ENCODE data around the gene PPP2R2C. TPM values are rescaled to one million over a fixed set of nuclear protein-coding genes. Genes with fewer than 3 reads are reported as not detected.

The PPP2R2C gene
- total RNA-seq, 1 experiment from 2014 or later, result 26.7 TPM

DNA sequence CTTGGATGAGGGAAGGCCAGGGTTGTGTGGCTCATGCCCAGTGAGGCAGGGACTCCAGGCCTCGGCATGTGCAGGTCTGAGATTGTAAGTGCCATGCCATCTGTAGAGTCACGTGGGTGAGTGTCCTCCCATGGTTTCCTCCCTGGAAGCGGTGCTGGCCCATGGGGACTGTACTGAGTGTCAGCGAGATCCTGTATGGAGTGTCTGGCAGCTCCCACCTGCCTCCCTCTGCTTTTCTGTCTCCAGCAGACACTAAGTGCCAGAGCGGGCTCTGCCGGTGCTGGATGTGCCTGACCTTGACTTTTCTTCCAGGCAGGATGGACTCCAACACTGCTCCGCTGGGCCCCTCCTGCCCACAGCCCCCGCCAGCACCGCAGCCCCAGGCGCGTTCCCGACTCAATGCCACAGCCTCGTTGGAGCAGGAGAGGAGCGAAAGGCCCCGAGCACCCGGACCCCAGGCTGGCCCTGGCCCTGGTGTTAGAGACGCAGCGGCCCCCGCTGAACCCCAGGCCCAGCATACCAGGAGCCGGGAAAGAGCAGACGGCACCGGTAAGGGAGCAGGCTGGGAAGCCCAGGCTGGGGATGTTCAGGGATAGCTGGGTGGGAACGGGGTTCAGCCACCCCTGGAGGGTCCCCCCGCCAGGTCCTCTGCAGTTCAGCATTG lies 195.1 kb downstream of the PPP2R2C start:
- ChIA-PET CTCF (no interaction called here), POLR2A (no interaction called here)
- H3K9me3 ChIP-seq (ENCODE audit: control insufficient read depth, insufficient read depth, low read depth, low read length), result no peaks in the 10 kb centered on the region
- H3K36me3 ChIP-seq (ENCODE audit: control insufficient read depth, insufficient read depth, low read length), result no peaks in the 10 kb centered on the region
- H3K4me3 ChIP-seq (ENCODE audit: low read depth in 2 of 2, low read length in 2 of 2), result no peak overlapping the region
- TF ChIP-seq POLR2AphosphoS5 (IDR thresholded peaks at IDR 0.05; ENCODE audit: low read depth, low read length) (no peak), SIN3A (IDR thresholded peaks at IDR 0.05; ENCODE audit: borderline replicate concordance, insufficient read depth, low read depth, low read length) (no peak), TCF7L2 (IDR thresholded peaks at IDR 0.05; ENCODE audit: low read depth, low read length) (no peak)
- TF ChIP-seq, protein P1, sequence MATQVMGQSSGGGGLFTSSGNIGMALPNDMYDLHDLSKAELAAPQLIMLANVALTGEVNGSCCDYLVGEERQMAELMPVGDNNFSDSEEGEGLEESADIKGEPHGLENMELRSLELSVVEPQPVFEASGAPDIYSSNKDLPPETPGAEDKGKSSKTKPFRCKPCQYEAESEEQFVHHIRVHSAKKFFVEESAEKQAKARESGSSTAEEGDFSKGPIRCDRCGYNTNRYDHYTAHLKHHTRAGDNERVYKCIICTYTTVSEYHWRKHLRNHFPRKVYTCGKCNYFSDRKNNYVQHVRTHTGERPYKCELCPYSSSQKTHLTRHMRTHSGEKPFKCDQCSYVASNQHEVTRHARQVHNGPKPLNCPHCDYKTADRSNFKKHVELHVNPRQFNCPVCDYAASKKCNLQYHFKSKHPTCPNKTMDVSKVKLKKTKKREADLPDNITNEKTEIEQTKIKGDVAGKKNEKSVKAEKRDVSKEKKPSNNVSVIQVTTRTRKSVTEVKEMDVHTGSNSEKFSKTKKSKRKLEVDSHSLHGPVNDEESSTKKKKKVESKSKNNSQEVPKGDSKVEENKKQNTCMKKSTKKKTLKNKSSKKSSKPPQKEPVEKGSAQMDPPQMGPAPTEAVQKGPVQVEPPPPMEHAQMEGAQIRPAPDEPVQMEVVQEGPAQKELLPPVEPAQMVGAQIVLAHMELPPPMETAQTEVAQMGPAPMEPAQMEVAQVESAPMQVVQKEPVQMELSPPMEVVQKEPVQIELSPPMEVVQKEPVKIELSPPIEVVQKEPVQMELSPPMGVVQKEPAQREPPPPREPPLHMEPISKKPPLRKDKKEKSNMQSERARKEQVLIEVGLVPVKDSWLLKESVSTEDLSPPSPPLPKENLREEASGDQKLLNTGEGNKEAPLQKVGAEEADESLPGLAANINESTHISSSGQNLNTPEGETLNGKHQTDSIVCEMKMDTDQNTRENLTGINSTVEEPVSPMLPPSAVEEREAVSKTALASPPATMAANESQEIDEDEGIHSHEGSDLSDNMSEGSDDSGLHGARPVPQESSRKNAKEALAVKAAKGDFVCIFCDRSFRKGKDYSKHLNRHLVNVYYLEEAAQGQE (IDR thresholded peaks at IDR 0.05; ENCODE audit: insufficient read depth in 1 of 2, low read depth in 2 of 2, low read length in 1 of 2), result no peak
- TF ChIP-seq, protein P2, sequence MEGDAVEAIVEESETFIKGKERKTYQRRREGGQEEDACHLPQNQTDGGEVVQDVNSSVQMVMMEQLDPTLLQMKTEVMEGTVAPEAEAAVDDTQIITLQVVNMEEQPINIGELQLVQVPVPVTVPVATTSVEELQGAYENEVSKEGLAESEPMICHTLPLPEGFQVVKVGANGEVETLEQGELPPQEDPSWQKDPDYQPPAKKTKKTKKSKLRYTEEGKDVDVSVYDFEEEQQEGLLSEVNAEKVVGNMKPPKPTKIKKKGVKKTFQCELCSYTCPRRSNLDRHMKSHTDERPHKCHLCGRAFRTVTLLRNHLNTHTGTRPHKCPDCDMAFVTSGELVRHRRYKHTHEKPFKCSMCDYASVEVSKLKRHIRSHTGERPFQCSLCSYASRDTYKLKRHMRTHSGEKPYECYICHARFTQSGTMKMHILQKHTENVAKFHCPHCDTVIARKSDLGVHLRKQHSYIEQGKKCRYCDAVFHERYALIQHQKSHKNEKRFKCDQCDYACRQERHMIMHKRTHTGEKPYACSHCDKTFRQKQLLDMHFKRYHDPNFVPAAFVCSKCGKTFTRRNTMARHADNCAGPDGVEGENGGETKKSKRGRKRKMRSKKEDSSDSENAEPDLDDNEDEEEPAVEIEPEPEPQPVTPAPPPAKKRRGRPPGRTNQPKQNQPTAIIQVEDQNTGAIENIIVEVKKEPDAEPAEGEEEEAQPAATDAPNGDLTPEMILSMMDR (IDR thresholded peaks at IDR 0.05), result no peak
- no TSS peak for BruUV-seq (replicated peaks)
- H3K4me1 ChIP-seq (ENCODE audit: control insufficient read depth, insufficient read depth, low read length), result peaks cover 24% of the 10 kb centered on the region
- DNase-seq (ENCODE audit: low read depth, low spot score) (no peak), ATAC-seq (no peak)
- H3K27ac ChIP-seq (ENCODE audit: low read length), result no peak overlapping the region
- intact Hi-C loops (cut with micrococcal nuclease; ENCODE audit: unreplicated experiment), result no loop called here
- no peaks in the 10 kb centered on the region for H3K27me3 ChIP-seq (ENCODE audit: control insufficient read depth, insufficient read depth, low read length)
- in situ Hi-C loops (cut with HindIII; ENCODE audit: low pct_unique_long_range_greater_than_20kb, low sequenced_read_pairs), result no loop called here

DNA sequence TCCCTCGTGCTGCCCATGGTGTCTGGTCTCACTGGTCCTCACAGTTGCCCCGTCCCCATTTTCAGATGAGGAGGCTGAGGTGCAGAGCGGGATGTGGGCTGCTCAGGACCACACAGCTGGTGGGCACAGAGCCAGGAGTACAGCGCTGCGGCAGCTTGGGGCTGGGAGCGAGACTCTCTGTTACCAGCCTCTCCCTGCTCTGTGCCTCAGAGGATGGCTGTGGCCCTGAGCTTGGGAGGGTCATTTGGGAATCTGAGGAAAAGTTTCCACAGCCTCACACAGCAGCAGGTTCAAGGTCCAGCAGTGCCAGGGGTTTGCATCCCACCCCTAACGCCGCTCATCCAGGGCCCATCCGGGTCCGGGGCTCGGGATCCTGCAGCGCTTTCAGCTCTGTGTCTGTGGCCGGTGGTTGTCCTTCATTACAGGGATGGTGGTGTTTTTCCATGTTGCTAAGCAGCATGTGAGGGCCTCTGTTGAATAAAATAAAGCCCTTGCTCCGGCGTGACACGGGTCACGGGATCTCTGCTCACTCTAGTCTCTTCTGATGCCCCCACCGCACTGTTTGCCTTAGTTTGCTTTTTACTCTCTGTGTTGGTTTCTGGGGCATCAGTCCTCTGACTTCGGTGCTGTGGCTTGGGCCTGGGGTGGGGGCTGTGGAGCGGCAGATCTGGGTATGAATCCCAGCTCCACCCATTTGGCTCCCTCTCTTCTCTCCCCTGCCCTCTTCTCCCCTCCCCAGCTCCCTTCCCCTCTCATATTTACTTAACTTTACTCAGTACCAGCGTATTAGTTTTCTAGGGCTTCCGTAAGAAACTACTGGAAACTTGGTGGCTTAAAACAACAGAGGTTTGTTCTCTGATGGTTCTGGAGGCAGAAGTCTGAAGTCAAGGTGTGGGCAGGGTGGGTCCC lies 196.3 kb downstream of the PPP2R2C start:
- no TSS peak for BruUV-seq (replicated peaks)
- Histone ChIP-seq H3K36me3 (ENCODE audit: control insufficient read depth, insufficient read depth, low read length) (no peaks in the 10 kb centered on the region), H3K27me3 (ENCODE audit: control insufficient read depth, insufficient read depth, low read length) (no peaks in the 10 kb centered on the region), H3K4me1 (ENCODE audit: control insufficient read depth, insufficient read depth, low read length) (peaks cover 35% of the 10 kb centered on the region), H3K9me3 (ENCODE audit: control insufficient read depth, insufficient read depth, low read depth, low read length) (no peaks in the 10 kb centered on the region), H3K27ac (ENCODE audit: low read length) (no peak overlapping the region), H3K4me3 (ENCODE audit: low read depth in 2 of 2, low read length in 2 of 2) (no peak overlapping the region)
- ATAC-seq (no peak), DNase-seq (ENCODE audit: low read depth, low spot score) (no peak)
- in situ Hi-C loops (cut with HindIII; ENCODE audit: low pct_unique_long_range_greater_than_20kb, low sequenced_read_pairs), result no loop called here
- ChIA-PET CTCF (no interaction called here), POLR2A (no interaction called here)
- TF ChIP-seq, protein P2 (IDR thresholded peaks at IDR 0.05), result no peak
- TF ChIP-seq SIN3A (IDR thresholded peaks at IDR 0.05; ENCODE audit: borderline replicate concordance, insufficient read depth, low read depth, low read length) (no peak), POLR2AphosphoS5 (IDR thresholded peaks at IDR 0.05; ENCODE audit: low read depth, low read length) (no peak), TCF7L2 (IDR thresholded peaks at IDR 0.05; ENCODE audit: low read depth, low read length) (no peak)
- TF ChIP-seq, protein P1 (IDR thresholded peaks at IDR 0.05; ENCODE audit: insufficient read depth in 1 of 2, low read depth in 2 of 2, low read length in 1 of 2), result no peak
- intact Hi-C loops (cut with micrococcal nuclease; ENCODE audit: unreplicated experiment), result no loop called here
